Hypothalamus (tissue), 51 donors: ENCODE measurements around the gene EPM2AIP1.
"Not testable (repeated sequence)": the region's sequence is repeated elsewhere in the genome, so short reads cannot be mapped to it uniquely, and the experiment has no call there.

ENCODE experiments used
- DNase-seq, 51 donors: peaks; one replicate each; lab custom pipeline; 2025; lab: John Stamatoyannopoulos, UW

Gene EPM2AIP1

GRCh38 chr3:36956155-36956554 lies 36.8 kb downstream of the EPM2AIP1 start:
- no peak for DNase-seq

DNA sequence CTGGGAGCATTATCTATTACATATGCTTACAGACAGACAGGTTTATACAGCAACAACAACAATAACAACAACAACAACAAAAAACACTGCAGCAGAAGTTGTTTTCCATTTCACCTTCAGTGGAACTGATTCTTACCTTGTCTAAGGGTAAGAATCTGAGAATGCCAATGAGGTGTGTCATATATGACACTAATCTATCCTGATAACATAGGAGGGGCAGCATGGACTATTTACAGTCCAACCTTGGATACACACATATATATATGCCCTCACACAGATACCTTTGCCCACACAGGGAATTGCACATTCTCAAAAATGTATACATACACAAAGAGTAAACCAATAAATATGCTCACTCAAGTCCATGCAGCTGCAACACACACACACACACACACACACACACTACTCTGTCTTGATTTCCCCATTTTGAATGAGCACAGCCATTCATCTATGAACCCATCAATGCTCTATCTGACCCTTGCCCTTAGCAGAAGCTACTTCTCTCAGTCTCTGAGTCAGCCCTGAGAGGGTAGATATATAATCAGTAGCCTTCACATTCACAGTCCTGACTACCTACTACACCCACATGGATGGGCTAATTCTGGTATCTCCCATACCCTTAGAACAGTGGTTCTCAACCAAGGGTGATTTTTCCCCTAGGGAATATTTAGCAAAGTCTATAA lies 38.3 kb downstream of the EPM2AIP1 start:
- no peak for DNase-seq

GRCh38 chr3:36947814-36948213 lies 45.1 kb downstream of the EPM2AIP1 start:
- not testable (repeated sequence) for DNase-seq

DNA sequence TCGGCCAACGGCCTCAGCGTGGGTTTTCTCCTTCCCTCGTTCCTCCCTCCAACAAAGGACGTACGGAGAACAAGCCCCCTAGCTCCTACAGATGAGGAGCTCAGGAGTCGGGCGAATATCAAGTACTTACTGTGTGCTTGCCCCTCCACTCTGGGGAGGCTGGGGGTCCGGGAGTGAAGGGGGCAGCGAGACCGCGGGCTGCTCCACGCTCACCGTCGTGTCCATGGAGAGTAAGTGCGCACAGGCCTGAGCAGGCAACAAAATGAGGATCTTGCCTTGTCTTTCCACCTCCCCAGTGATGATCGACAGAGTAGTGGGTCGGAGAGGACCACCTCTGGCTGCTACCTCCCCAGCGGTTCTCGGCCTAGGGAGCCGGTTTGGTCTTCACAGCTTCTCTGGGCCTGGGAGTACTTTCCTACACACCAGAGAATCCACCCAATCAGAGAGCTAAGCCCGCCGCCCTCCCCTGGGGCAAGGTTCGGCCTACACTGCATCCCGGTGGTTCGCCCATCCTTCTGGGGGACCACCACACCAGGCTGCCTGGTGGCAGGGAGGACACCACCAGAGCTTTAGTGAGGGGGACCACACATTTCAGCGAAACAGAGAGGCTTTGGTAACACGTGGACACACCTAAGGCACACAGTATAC lies 47.5 kb downstream of the EPM2AIP1 start:
- no peak for DNase-seq

DNA sequence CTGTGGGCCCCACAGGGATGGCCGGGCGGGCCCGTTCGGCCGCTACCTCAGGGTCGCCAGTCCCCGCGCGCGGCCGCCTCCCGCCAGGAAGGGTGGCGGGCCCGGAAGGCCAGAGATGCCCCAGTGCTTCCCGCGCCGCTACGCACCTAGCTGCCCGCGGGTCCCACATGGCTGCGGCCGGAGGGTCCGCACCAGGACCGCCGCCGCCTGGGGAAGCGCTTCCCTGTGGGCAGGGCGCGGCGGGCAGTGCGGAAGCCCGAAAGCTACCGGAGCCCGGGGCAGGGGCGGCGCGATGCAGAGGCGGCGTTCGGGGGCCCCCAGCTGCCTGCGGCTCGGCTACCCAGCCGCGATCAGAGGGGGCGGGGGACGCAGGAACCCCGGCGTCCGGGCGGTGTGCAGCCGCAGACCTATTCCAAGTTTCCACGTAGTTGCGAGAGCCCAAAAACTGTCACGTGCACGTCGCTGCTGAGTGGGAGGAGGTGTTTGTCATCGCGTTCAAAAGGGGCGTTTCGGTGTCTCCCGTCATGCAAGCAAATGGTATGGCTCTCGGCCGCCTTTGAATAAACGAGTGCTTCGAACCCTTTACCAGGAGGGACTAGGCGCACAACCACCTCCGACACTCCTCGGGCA lies 48.2 kb downstream of the EPM2AIP1 start, which contains the start of gene TRANK1:
TRANK1 (minus strand) TSS at position 414 of the 630 bp plus-strand sequence; CDS start at position 169, 245 bp downstream.
- peak in 47 of 51 donors; percentile 2 to 69 (median 30) for DNase-seq

GRCh38 chr3:36944012-36944640 lies 48.8 kb downstream of the EPM2AIP1 start:
- peak in 45 of 51 donors; percentile 4 to 71 (median 34) for DNase-seq

DNA sequence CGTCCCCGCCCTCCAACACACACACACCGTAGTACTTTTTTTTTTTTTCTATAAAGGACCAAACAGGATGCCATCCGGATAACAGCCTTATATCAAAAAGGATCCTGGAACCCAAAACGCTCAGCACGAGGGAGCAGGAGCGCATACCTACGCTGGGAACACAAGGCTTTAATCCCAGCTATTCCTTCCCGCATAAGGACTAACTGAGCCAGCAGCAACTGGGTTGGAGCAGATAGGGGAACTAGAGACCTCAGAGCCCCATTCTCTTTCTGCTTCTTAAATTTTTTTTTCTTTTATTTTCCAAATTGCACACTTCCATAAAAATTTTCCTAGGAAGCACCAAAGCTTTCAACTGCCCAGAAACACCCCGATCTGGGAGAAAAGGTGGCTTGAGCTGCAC lies 49.3 kb downstream of the EPM2AIP1 start:
- no peak for DNase-seq

- no peak for DNase-seq
Measured at GRCh38 chr3:36942638-36943248, 50.2 kb downstream of the EPM2AIP1 start.

- DNase-seq = no peak
Measured at GRCh38 chr3:36941658-36942057, 51.3 kb downstream of the EPM2AIP1 start.

DNA sequence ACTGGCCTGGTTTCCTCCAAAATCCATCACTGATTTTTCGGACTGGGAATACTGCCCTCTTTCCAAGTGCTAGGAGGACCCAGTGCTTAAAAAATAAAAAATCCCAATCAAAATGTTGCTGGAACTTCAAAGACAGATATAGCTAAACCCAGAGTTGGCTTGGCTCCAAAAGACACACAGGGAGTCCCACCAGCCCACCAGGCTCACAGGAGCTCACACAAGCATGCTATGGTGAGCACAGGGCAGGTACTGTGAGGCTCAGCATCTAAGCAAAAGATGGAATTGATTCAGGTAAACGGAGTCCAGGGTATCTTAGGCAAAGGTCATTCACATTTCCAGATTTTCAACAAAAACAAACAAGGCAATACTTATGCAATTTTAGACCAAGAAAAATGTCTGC lies 51.8 kb downstream of the EPM2AIP1 start:
- no peak for DNase-seq

DNA sequence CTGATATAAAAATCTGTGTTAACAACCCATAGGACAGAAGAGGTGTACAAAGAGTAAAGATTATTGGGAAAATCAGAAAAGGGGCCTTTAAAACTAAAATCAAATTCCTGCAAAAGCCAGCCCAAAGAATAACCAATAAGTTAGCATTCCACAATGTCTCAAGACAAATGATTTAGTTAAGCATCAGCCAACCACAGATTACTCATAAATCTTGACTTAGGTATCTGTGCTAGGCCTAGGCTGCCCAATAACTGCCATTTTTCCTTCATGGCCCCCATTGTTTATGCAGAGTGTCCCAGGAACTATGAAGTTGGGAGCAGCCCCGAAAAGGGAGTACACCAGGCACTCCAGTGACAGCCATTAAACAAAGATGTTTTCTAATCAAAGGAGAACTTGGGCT lies 55.4 kb downstream of the EPM2AIP1 start:
- DNase-seq = no peak
